ENCODE results near the gene TNFRSF4.

TNFRSF4 gene

GRCh38 chr1:1183221-1183747, 30.7 kb downstream of the TNFRSF4 start:
- no peak for DNase-seq (ENCODE audit: low spot score)
- Histone ChIP-seq H3K27ac (no peak overlapping the region), H3K4me3 (no peak overlapping the region)
- no peak for TF ChIP-seq CTCF (IDR thresholded peaks at IDR 0.05)

- no peak for TF ChIP-seq CTCF (IDR thresholded peaks at IDR 0.05)
- H3K27ac ChIP-seq = no peak overlapping the region
- no peak for DNase-seq (ENCODE audit: low spot score)
- no peak overlapping the region for H3K4me3 ChIP-seq
Measured at GRCh38 chr1:1182491-1183220, 31.3 kb downstream of the TNFRSF4 start.

GRCh38 chr1:1181938-1182410, 32.0 kb downstream of the TNFRSF4 start:
- TF ChIP-seq CTCF (IDR thresholded peaks at IDR 0.05) = no peak
- Histone ChIP-seq H3K4me3 (no peak overlapping the region), H3K27ac (no peak overlapping the region)
- DNase-seq (ENCODE audit: low spot score) = no peak

GRCh38 chr1:1181129-1181937, 32.6 kb downstream of the TNFRSF4 start:
- Histone ChIP-seq H3K27ac (no peak overlapping the region), H3K4me3 (no peak overlapping the region)
- no peak for TF ChIP-seq CTCF (IDR thresholded peaks at IDR 0.05)
- no peak for DNase-seq (ENCODE audit: low spot score)

- H3K4me3 ChIP-seq = no peak overlapping the region
- no peak overlapping the region for H3K27ac ChIP-seq
- no peak for DNase-seq (ENCODE audit: low spot score)
- TF ChIP-seq CTCF (IDR thresholded peaks at IDR 0.05) = no peak
Measured at GRCh38 chr1:1179983-1180861, 33.7 kb downstream of the TNFRSF4 start.

- no peak overlapping the region for H3K4me3 ChIP-seq
- no peak overlapping the region for H3K27ac ChIP-seq
- no peak for TF ChIP-seq CTCF (IDR thresholded peaks at IDR 0.05)
- DNase-seq (ENCODE audit: low spot score) = no peak
Measured at GRCh38 chr1:1179346-1179982, 34.5 kb downstream of the TNFRSF4 start.
